Neural cell (in vitro differentiated cells): ENCODE data around the gene CSDE1. TPM values are rescaled to one million over a fixed set of nuclear protein-coding genes. Genes with fewer than 3 reads are reported as not detected.

Experiments used
- H2AFZ ChIP-seq: fragments of 200-600, 300-800 bp; sonication (generic), shearing (Covaris generic); 2 replicates; pipeline ENCODE4 v1.6.0; 2014; ENCODE audit warnings: low read depth, mild to moderate bottlenecking, antibody characterized with exemption, low read length, moderate library complexity
- H3F3A ChIP-seq: fragments of 200-600 bp; shearing (Covaris generic); 2 replicates; pipeline ENCODE4 v1.6.1; 2016; ENCODE audit warnings: mild to moderate bottlenecking, moderate library complexity, mixed read lengths, antibody characterized with exemption, low read length; ENCODE audit not compliant: insufficient read depth, poor library complexity, severe bottlenecking
- H3K27ac ChIP-seq: fragments of 200-600, 300-800 bp; sonication (generic), shearing (Covaris generic); 2 replicates; pipeline ENCODE4 v1.5.1; 2014; ENCODE audit warnings: mild to moderate bottlenecking, low read length, moderate library complexity
- H3K27me3 ChIP-seq: fragments of 300-800, 200-600 bp; sonication (generic), shearing (Covaris generic); 2 replicates; pipeline ENCODE4 v1.6.0; 2014; ENCODE audit warnings: mild to moderate bottlenecking, low read depth, low read length, moderate library complexity; ENCODE audit not compliant: insufficient read depth
- H3K36me3 ChIP-seq: fragments of 300-800, 200-600 bp; sonication (generic), shearing (Covaris generic); 2 replicates; pipeline ENCODE4 v1.5.1; 2014; ENCODE audit warnings: mild to moderate bottlenecking, antibody characterized with exemption, low read length, moderate library complexity; ENCODE audit not compliant: insufficient read depth
- H3K4me2 ChIP-seq: fragments of 300-800, 200-600 bp; sonication (generic), shearing (Covaris generic); 2 replicates; pipeline ENCODE4 v1.6.0; 2014; ENCODE audit warnings: mild to moderate bottlenecking, low read length
- H3K4me3 ChIP-seq: fragments of 300-800, 200-600 bp; sonication (generic), shearing (Covaris generic); 2 replicates; pipeline ENCODE4 v1.5.1; 2014; ENCODE audit warnings: mild to moderate bottlenecking, low read length, moderate library complexity
- H3K79me2 ChIP-seq: fragments of 200-600 bp; shearing (Covaris generic); replicated peaks from 2 replicates; pipeline ENCODE4 v1.6.0; 2014; ENCODE audit warnings: mild to moderate bottlenecking, low read length, moderate library complexity; ENCODE audit not compliant: insufficient read depth
- H3K9ac ChIP-seq: fragments of 300-800, 200-600 bp; sonication (generic), shearing (Covaris generic); 2 replicates; pipeline ENCODE4 v1.6.1; 2016; ENCODE audit warnings: mild to moderate bottlenecking, low read length, mixed read lengths
- H3K9me2 ChIP-seq: fragments of 200-600 bp; shearing (Covaris generic); 2 replicates; pipeline ENCODE4 v1.6.1; 2016; ENCODE audit warnings: mild to moderate bottlenecking, low read length, mixed read lengths; ENCODE audit not compliant: insufficient read depth
- H3K9me3 ChIP-seq: fragments of 200-600, 300-800 bp; sonication (generic), shearing (Covaris generic); 2 replicates; pipeline ENCODE4 v1.6.1; 2016; ENCODE audit warnings: mild to moderate bottlenecking, mixed run types, low read length, moderate library complexity, mixed read lengths
- H4K20me1 ChIP-seq: fragments of 200-600 bp; shearing (Covaris generic); 2 replicates; pipeline ENCODE4 v1.6.1; 2016; ENCODE audit warnings: mild to moderate bottlenecking, mixed run types; ENCODE audit not compliant: insufficient read depth
- EP300 ChIP-seq: fragments of 450-650 bp; conservative IDR thresholded peaks from 2 replicates; pipeline ENCODE4 v1.6.1; 2014; ENCODE audit warnings: antibody characterized with exemption, mild to moderate bottlenecking, moderate library complexity; ENCODE audit not compliant: poor library complexity, severe bottlenecking
- EZH2 ChIP-seq: fragments of 200-600, 300-800 bp; shearing (Covaris generic), sonication (generic); IDR thresholded peaks from 2 replicates; pipeline ENCODE4 v1.6.1; 2014; ENCODE audit warnings: antibody characterized with exemption, low read length, borderline replicate concordance, mild to moderate bottlenecking; ENCODE audit not compliant: insufficient read depth, poor library complexity, severe bottlenecking
- MXI1 ChIP-seq: fragments of 450-650 bp; conservative IDR thresholded peaks from 2 replicates; pipeline ENCODE4 v1.6.1; 2014; ENCODE audit warnings: antibody characterized with exemption, mild to moderate bottlenecking; ENCODE audit not compliant: poor library complexity, severe bottlenecking
- POLR2AphosphoS5 ChIP-seq: IDR thresholded peaks from 2 replicates; pipeline ENCODE4 v1.6.1; 2012
- RAD21 ChIP-seq: fragments of 450-650 bp; conservative IDR thresholded peaks from 2 replicates; pipeline ENCODE4 v1.6.1; 2014; ENCODE audit warnings: antibody characterized with exemption, mild to moderate bottlenecking, moderate library complexity
- REST ChIP-seq: IDR thresholded peaks from 2 replicates; pipeline ENCODE4 v1.6.1; 2012; ENCODE audit warnings: borderline replicate concordance
- SMC3 ChIP-seq: fragments of 450-650 bp; conservative IDR thresholded peaks from 2 replicates; pipeline ENCODE4 v1.6.1; 2014; ENCODE audit warnings: antibody characterized with exemption, mild to moderate bottlenecking, moderate library complexity; ENCODE audit not compliant: poor library complexity
- TAF1 ChIP-seq: IDR thresholded peaks from 2 replicates; pipeline ENCODE4 v1.6.1; 2012; ENCODE audit warnings: low read depth
- polyA plus RNA-seq: library from polyadenylated mRNA; depleted of rRNA; stranded (reverse); fragments of >200 nt; gene quantifications from 2 replicates; pipeline ENCODE4 v1.2.3, GENCODE V29; 2014
- TF ChIP-seq, protein P1 (sequence below): fragments of 450-650 bp; IDR thresholded peaks from 2 replicates; pipeline ENCODE4 v1.5.1; 2014; ENCODE audit warnings: antibody characterized with exemption, mild to moderate bottlenecking, moderate library complexity; ENCODE audit not compliant: poor library complexity, severe bottlenecking

Gene CSDE1
- polyA plus RNA-seq, 1 donor from 2014 or later, result 424 TPM

DNA sequence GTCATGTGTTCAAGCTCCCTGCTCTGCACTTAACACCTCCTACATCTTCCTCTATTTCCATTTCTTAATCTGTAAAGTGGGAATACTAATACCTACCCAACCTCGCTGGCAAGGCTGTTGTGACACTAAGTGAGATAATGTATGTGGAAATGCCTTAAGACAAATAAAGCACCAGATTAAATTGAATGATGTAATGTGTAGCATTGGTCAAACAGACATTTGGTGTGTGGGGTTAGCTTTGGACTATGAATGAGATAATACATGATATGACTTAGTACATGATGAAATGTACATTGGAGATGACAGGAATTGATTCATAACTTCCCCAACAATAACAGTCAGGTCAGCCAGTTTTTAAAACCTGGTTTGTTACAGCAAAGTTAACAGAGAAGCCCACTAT lies 67.6 kb downstream of the CSDE1 start:
- TF ChIP-seq RAD21 (no peak), SMC3 (no peak)
- TF ChIP-seq, protein P1, sequence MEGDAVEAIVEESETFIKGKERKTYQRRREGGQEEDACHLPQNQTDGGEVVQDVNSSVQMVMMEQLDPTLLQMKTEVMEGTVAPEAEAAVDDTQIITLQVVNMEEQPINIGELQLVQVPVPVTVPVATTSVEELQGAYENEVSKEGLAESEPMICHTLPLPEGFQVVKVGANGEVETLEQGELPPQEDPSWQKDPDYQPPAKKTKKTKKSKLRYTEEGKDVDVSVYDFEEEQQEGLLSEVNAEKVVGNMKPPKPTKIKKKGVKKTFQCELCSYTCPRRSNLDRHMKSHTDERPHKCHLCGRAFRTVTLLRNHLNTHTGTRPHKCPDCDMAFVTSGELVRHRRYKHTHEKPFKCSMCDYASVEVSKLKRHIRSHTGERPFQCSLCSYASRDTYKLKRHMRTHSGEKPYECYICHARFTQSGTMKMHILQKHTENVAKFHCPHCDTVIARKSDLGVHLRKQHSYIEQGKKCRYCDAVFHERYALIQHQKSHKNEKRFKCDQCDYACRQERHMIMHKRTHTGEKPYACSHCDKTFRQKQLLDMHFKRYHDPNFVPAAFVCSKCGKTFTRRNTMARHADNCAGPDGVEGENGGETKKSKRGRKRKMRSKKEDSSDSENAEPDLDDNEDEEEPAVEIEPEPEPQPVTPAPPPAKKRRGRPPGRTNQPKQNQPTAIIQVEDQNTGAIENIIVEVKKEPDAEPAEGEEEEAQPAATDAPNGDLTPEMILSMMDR, result no peak
- Histone ChIP-seq H3K36me3 (no peaks in the 10 kb centered on the region), H3K27ac (no peak overlapping the region), H3K4me3 (no peak overlapping the region), H3K4me2 (no peak overlapping the region), H2AFZ (no peak overlapping the region), H3K9me2 (no peaks in the 10 kb centered on the region), H4K20me1 (no peaks in the 10 kb centered on the region), H3F3A (no peaks in the 10 kb centered on the region), H3K9ac (no peak overlapping the region), H3K79me2 (no peaks in the 10 kb centered on the region), H3K27me3 (no peaks in the 10 kb centered on the region), H3K9me3 (no peaks in the 10 kb centered on the region)

- no peaks in the 10 kb centered on the region for H3K36me3 ChIP-seq
- H3K4me2 ChIP-seq, result no peak overlapping the region
- H2AFZ ChIP-seq, result no peak overlapping the region
- TF ChIP-seq SMC3 (no peak), TAF1 (no peak)
- H3K9me3 ChIP-seq, result no peaks in the 10 kb centered on the region
- no peak overlapping the region for H3K9ac ChIP-seq
- H3K4me3 ChIP-seq, result no peak overlapping the region
- H3F3A ChIP-seq, result no peaks in the 10 kb centered on the region
- H4K20me1 ChIP-seq, result no peaks in the 10 kb centered on the region
- no peaks in the 10 kb centered on the region for H3K79me2 ChIP-seq
- H3K27me3 ChIP-seq, result no peaks in the 10 kb centered on the region
- H3K9me2 ChIP-seq, result no peaks in the 10 kb centered on the region
- H3K27ac ChIP-seq, result no peak overlapping the region
These were observed 69.3 kb downstream of the CSDE1 start for GRCh38 chr1:114688526-114688925.

GRCh38 chr1:114685851-114686250 lies 71.9 kb downstream of the CSDE1 start:
- Histone ChIP-seq H3K9me3 (no peaks in the 10 kb centered on the region), H3K9me2 (no peaks in the 10 kb centered on the region), H3K27ac (no peak overlapping the region), H3K27me3 (no peaks in the 10 kb centered on the region), H3K4me3 (no peak overlapping the region), H3K36me3 (no peaks in the 10 kb centered on the region), H3K4me2 (no peak overlapping the region), H4K20me1 (no peaks in the 10 kb centered on the region), H3K9ac (no peak overlapping the region), H3F3A (no peaks in the 10 kb centered on the region), H2AFZ (no peak overlapping the region), H3K79me2 (no peaks in the 10 kb centered on the region)
- TF ChIP-seq EZH2 (no peak), POLR2AphosphoS5 (no peak), EP300 (no peak), MXI1 (no peak), RAD21 (no peak), SMC3 (no peak), REST (no peak), TAF1 (no peak)
- TF ChIP-seq, protein P1, result no peak
